CD8-positive, alpha-beta memory T cell (primary cell): ENCODE measurements around the gene CLTA. TPM values are rescaled to one million over a fixed set of nuclear protein-coding genes. Genes with fewer than 3 reads are reported as not detected.

Experiments
- CTCF ChIA-PET: fragments of 350-600 bp; sonication (Branson Sonifier 250); formaldehyde crosslinking; loops from one replicate; lab custom pipeline; 2021; ENCODE audit warnings: antibody characterized with exemption; lab: Charles Lee
- POLR2A ChIA-PET: fragments of 350-600 bp; sonication (Branson Sonifier 250); formaldehyde crosslinking; loops from one replicate; lab custom pipeline; 2021; ENCODE audit warnings: antibody characterized with exemption; lab: Charles Lee
- DNase-seq, 5 donors: peaks; one replicate each; pipeline versions ENCODE4 v3.0.0 to v3.0.0-alpha.2; 2020 to 2022; ENCODE audit warnings: mixed read lengths in 1 of 5
- H3K27ac ChIP-seq: one replicate; pipeline ENCODE4 v1.7.0; 2013; ENCODE audit warnings: low read depth, mild to moderate bottlenecking, low read length, moderate library complexity
- H3K27me3 ChIP-seq: 2 replicates; pipeline ENCODE4 v1.7.0; 2013; ENCODE audit warnings: low read length, mild to moderate bottlenecking; ENCODE audit not compliant: insufficient read depth, poor library complexity, severe bottlenecking
- H3K36me3 ChIP-seq: 2 replicates; pipeline ENCODE4 v1.7.0; 2013; ENCODE audit warnings: mild to moderate bottlenecking, low read length, moderate library complexity; ENCODE audit not compliant: insufficient read depth
- H3K4me1 ChIP-seq: 2 replicates; pipeline ENCODE4 v1.7.0; 2013; ENCODE audit warnings: mild to moderate bottlenecking, low read length, moderate library complexity; ENCODE audit not compliant: insufficient read depth
- H3K4me3 ChIP-seq: 2 replicates; pipeline ENCODE4 v1.7.0; 2013; ENCODE audit warnings: mild to moderate bottlenecking, low read length
- H3K9me3 ChIP-seq: 2 replicates; pipeline ENCODE4 v1.7.0; 2013; ENCODE audit warnings: mild to moderate bottlenecking, low read length
- H3K27ac Mint-ChIP-seq, 8 donors: one replicate each; pipeline ENCODE4 v1.8.0; 2020 to 2021; ENCODE audit warnings: mixed read lengths in 8 of 8, mild to moderate bottlenecking in 6 of 8, inconsistent platforms in 3 of 8, moderate library complexity in 3 of 8
- H3K27me3 Mint-ChIP-seq, 2 donors: one replicate each; pipeline ENCODE4 v1.8.0; 2020 to 2021; ENCODE audit warnings: mixed read lengths in 2 of 2, mild to moderate bottlenecking in 1 of 2, moderate library complexity in 1 of 2
- H3K36me3 Mint-ChIP-seq, 3 donors: one replicate each; pipeline ENCODE4 v1.8.0; 2020 to 2021; ENCODE audit warnings: mixed read lengths in 3 of 3, inconsistent platforms in 1 of 3, mild to moderate bottlenecking in 1 of 3
- H3K4me1 Mint-ChIP-seq, 3 donors: one replicate each; pipeline ENCODE4 v1.8.0; 2020 to 2021; ENCODE audit warnings: mixed read lengths in 3 of 3, inconsistent platforms in 1 of 3, mild to moderate bottlenecking in 1 of 3
- H3K4me3 Mint-ChIP-seq, 7 donors: one replicate each; pipeline ENCODE4 v1.8.0; 2020 to 2021; ENCODE audit warnings: mixed read lengths in 7 of 7, mild to moderate bottlenecking in 6 of 7, moderate library complexity in 4 of 7, inconsistent platforms in 2 of 7
- H3K9me3 Mint-ChIP-seq, 5 donors: one replicate each; pipeline ENCODE4 v1.8.0; 2020 to 2022; ENCODE audit warnings: mixed read lengths in 5 of 5, mild to moderate bottlenecking in 3 of 5, moderate library complexity in 2 of 5, inconsistent platforms in 1 of 5
- polyA plus RNA-seq: library from polyadenylated mRNA; unstranded; fragments of 300-500 nt; fragmentation: Illumina TruSeq; gene quantifications from one replicate; pipeline ENCODE4 v1.2.3, GENCODE V29; 2021
- total RNA-seq, 2 experiments: library from RNA; stranded (reverse); gene quantifications; one replicate each; pipeline ENCODE4 v1.2.3, GENCODE V29; 2021

CLTA gene
- total and polyA plus RNA-seq, 3 experiments from 2014 or later, result 77.6 to 186 (median 185) TPM

DNA sequence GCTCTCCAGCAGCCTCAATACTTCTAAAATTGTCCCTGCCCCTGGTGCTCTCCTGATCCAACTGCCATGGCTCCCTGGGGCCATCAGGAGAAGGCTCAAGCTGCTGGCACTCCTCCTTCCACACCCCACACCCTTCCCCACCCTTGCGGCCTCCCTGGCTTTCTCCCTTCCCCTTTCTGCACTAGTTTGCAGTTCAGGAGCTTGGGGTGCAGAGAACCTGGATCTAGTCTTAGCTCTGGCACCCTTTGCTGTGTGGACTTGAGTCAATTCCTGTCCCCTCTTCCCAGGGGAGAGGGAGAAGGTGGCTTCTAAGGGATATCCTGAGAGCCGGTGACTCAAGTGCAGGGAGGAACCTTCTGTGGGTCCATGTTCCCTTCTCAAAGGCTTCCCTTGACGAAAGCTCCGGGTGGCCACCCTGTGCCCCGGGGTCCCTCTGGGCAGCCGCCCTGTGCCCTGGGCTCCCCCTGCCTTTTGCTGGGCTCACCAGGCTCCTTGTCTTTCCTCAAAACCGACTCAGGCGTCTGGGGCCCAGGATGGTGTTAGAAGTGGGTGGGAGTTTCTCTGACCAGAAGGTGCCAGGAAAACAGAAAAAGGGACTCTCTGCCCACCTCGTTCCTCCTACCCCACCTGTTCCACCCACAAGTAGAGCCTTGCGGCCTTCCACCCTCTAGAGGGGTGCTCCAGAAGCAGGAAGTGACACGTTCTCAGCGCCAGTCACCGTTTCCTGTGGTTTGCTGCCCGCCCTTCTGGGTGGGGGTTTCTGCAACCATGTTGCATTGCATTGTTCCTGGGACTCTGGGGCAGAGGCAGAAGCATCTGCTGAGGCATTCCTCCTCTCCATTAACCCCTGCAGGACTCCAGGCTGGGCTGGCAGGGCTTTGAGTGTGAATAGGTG lies 39.2 kb upstream of the CLTA start:
- peaks cover 68 to 79% (median 68%) of the 10 kb centered on the region in 3 donors for H3K4me1 Mint-ChIP-seq
- peak overlapping the region; percentile 71 to 90 (median 88) for H3K4me3 Mint-ChIP-seq
- no peaks in the 10 kb centered on the region for H3K9me3 ChIP-seq

DNA sequence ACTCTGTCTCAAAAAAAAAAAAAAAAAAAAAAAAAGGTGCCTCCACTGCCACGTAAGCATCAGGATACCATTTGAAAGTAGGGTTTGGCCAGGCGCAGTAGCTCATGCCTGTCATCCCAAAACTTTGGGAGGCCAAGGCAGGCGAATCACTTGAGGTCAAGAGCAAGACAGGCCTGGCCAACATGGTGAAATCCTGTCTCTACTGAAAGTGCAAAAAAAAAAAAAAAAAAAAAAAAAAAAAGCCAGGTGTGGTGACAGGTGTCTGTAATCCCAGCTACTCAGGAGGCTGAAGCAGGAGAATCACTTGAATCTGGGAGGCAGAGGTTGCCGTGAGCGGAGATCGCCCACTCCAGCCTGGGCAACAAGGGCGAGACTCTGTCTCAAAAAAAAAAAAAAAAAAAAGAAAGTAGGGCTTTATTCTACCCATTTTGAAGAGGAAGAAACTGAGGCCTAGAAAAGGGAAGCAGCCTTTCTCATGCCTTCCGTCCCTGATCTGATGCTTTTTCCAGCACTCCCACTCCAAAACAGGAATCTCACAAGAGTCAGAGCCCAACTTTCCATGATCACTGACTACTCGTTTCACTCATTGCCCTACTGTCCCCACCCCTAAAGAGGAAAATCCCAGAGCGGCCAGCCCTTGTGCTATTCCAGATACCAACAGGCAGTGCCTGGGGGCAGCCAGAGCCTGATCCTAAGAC lies 37.8 kb upstream of the CLTA start:
- Mint-ChIP-seq H3K27me3 (no peaks in the 10 kb centered on the region), H3K27ac (peak overlapping the region in 7 of 8 donors; percentile 46 to 99 (median 97)), H3K4me3 (peak overlapping the region in 6 of 7 donors; percentile 41 to 90 (median 49)), H3K9me3 (no peaks in the 10 kb centered on the region), H3K36me3 (peaks cover 11 to 28% (median 16%) of the 10 kb centered on the region in 3 donors), H3K4me1 (peaks cover 57 to 66% (median 57%) of the 10 kb centered on the region in 3 donors)
- H3K36me3 ChIP-seq, result no peaks in the 10 kb centered on the region
- peak in 1 of 5 donors; percentile 31 for DNase-seq
- no peaks in the 10 kb centered on the region for H3K9me3 ChIP-seq
- no peak overlapping the region for H3K4me3 ChIP-seq
- H3K27me3 ChIP-seq, result no peaks in the 10 kb centered on the region
- H3K27ac ChIP-seq, result no peak overlapping the region
- peaks cover 61% of the 10 kb centered on the region for H3K4me1 ChIP-seq
- ChIA-PET POLR2A (interaction anchor here (0.6 to 1.2 kb wide), 5 partner anchors 11 to 202 kb away, joined by 3 to 12 read pairs (median 6); partner anchors contain the start of genes CLTA and GLIPR2), CTCF (interaction anchor here (1.2 to 8.7 kb wide), 5 partner anchors 9 to 50 kb away, joined by 3 to 58 read pairs (median 7); partner anchors contain the start of gene CLTA)

More for the DNA sequence above, 39.2 kb upstream of the CLTA start:
- Mint-ChIP-seq H3K36me3 (peaks cover 10 to 33% (median 19%) of the 10 kb centered on the region in 3 donors), H3K9me3 (no peaks in the 10 kb centered on the region), H3K27me3 (no peaks in the 10 kb centered on the region), H3K27ac (peak overlapping the region; percentile 94 to 99 (median 99))
- Histone ChIP-seq H3K4me1 (peaks cover 74% of the 10 kb centered on the region), H3K4me3 (peak overlapping the region; percentile 72), H3K27me3 (no peaks in the 10 kb centered on the region), H3K36me3 (no peaks in the 10 kb centered on the region), H3K27ac (peak overlapping the region; percentile 74)
- ChIA-PET POLR2A (interaction anchor here (0.6 to 1.2 kb wide), 3 partner anchors 15 to 203 kb away, joined by 4 to 12 read pairs (median 7); partner anchors contain the start of gene GLIPR2), CTCF (interaction anchor here (1.1 to 8.7 kb wide), 8 partner anchors 8 to 49 kb away, joined by 3 to 58 read pairs (median 6); partner anchors contain the start of genes CLTA and GLIPR2)
- DNase-seq, result peak; percentile 81 to 95 (median 90)

DNA sequence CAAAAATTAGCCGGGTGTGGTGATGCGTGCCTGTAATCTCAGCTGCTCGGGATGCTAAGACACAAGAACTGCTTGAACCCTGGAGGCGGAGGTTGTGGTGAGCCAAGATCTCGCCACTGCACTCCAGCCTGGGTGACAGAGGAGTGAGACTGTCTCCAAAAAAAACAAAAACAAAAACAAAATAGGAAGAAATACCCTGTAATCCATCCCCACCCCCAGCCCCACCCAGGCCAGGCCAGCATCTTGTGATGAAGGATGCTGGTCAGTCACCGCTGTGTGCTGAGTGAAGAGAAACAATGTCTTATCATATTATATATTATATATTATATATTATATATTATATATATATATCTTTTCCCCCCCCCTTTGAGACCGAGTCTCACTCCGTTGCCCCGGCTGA lies 37.0 kb upstream of the CLTA start:
- H3K9me3 Mint-ChIP-seq, result no peaks in the 10 kb centered on the region
- peak overlapping the region; percentile 32 to 99 (median 90) for H3K27ac Mint-ChIP-seq
- H3K4me1 Mint-ChIP-seq, result peaks cover 53 to 58% (median 53%) of the 10 kb centered on the region in 3 donors
- H3K4me1 ChIP-seq, result peaks cover 53% of the 10 kb centered on the region
- no peaks in the 10 kb centered on the region for H3K27me3 Mint-ChIP-seq
- H3K27ac ChIP-seq, result no peak overlapping the region
- no peaks in the 10 kb centered on the region for H3K36me3 ChIP-seq
- peak overlapping the region in 1 of 7 donors; percentile 12 for H3K4me3 Mint-ChIP-seq
- H3K27me3 ChIP-seq, result no peaks in the 10 kb centered on the region
- no peaks in the 10 kb centered on the region for H3K9me3 ChIP-seq
- peak in 1 of 5 donors; percentile 26 for DNase-seq
- ChIA-PET POLR2A (no interaction called here), CTCF (interaction anchor here (5.5 to 8.7 kb wide), 2 partner anchors 13 to 51 kb away, joined by 26 to 58 read pairs; no protein-coding TSS in a partner anchor)
- H3K4me3 ChIP-seq, result no peak overlapping the region
- peaks cover 16 to 36% (median 20%) of the 10 kb centered on the region in 3 donors for H3K36me3 Mint-ChIP-seq

DNA sequence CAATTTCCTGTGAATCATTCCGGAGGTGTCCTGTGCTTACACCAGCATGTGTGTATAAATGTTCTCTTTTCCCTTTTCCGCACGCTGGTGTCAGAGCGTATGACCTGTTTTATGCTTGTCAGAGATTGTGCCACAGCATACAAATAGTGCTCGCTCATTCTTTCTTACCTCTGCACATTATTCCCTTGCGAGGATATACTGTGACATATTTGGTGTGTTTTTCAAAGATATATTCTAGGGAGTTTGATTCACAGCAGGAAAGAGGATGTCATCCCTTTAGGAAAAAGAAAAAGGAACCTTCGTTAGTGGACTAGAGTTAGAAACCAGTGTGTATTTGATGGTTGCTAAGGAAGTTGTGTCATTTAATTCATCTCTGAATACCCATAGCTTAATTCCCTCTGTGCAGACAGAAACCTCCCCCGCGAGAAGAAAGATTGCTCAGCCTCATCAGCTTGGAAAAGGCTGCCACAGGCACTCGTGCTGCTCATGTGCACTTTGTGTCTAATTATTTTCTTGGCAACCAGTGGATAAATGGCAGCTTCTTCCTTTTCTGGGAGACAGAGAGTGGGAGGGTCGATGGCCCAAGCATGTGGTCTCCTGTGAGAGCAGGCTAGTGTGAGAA lies 36.3 kb upstream of the CLTA start:
- CTCF ChIA-PET, result interaction anchor here (1.2 to 8.7 kb wide), 3 partner anchors 12 to 52 kb away, joined by 4 to 58 read pairs (median 26); partner anchors contain the start of gene CLTA
- POLR2A ChIA-PET, result interaction anchor here (0.6 kb wide), 1 partner anchor 90 kb away, joined by 7 read pairs; no protein-coding TSS in a partner anchor
- Mint-ChIP-seq H3K36me3 (peaks cover 20 to 42% (median 20%) of the 10 kb centered on the region in 3 donors), H3K27ac (peak overlapping the region; percentile 52 to 97 (median 85)), H3K4me3 (peak overlapping the region in 2 of 7 donors; percentile 8 to 40), H3K9me3 (no peaks in the 10 kb centered on the region), H3K4me1 (peaks cover 48 to 52% (median 49%) of the 10 kb centered on the region in 3 donors), H3K27me3 (no peaks in the 10 kb centered on the region)
- no peak overlapping the region for H3K4me3 ChIP-seq
- no peaks in the 10 kb centered on the region for H3K27me3 ChIP-seq
- H3K36me3 ChIP-seq, result no peaks in the 10 kb centered on the region
- H3K9me3 ChIP-seq, result no peaks in the 10 kb centered on the region
- DNase-seq, result peak in 1 of 5 donors; percentile 23
- H3K27ac ChIP-seq, result no peak overlapping the region
- H3K4me1 ChIP-seq, result peaks cover 46% of the 10 kb centered on the region

DNA sequence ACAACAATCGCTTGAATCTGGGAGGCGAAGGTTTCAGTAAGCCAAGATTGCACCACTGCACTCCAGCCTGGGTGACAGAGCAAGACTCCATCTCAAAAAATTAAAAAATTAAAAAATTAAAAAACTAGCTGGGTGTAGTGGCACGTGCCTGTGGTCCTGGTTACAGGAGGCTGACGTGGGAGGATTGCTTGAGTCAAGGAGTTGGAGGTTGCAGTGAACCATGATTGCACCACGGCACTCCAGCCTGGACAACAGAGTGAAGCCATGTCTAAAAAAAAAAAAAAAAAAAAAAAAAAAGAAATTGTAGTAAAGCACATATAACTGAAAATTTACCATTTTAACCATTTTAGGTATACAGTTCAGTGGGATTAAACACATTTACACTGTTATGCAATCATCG lies 34.6 kb upstream of the CLTA start:
- no peak overlapping the region for H3K4me3 Mint-ChIP-seq
- POLR2A ChIA-PET, result no interaction called here
- CTCF ChIA-PET, result interaction anchor here (5.5 to 8.7 kb wide), 2 partner anchors 11 to 54 kb away, joined by 26 to 58 read pairs; no protein-coding TSS in a partner anchor
- Histone ChIP-seq H3K27ac (no peak overlapping the region), H3K27me3 (no peaks in the 10 kb centered on the region), H3K9me3 (no peaks in the 10 kb centered on the region), H3K4me3 (no peak overlapping the region), H3K4me1 (peaks cover 30% of the 10 kb centered on the region), H3K36me3 (no peaks in the 10 kb centered on the region)
- H3K36me3 Mint-ChIP-seq, result peaks cover 17 to 46% (median 24%) of the 10 kb centered on the region in 3 donors
- H3K9me3 Mint-ChIP-seq, result no peaks in the 10 kb centered on the region
- H3K27me3 Mint-ChIP-seq, result no peaks in the 10 kb centered on the region
- H3K4me1 Mint-ChIP-seq, result peaks cover 35 to 38% (median 36%) of the 10 kb centered on the region in 3 donors
- no peak overlapping the region for H3K27ac Mint-ChIP-seq
- DNase-seq, result peak in 1 of 5 donors; percentile 30

DNA sequence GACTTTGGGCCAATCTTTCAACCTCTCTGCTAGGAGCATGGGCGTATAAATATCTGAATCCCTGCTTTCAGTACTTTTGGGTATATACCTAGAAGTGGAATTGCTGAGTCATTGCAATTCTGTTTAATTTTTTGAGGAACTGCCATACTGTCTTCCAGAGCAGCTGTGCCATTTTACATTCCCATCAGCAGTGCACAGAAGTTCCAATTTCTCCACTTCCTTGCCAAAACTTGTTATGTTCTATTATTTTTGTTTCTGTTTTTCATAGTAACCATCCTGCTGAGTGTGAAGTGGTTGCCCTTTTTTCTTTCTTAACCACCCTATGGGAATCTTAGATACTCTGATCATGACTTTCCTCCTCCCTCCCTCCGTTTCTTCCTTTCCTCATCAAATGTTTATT lies 32.6 kb upstream of the CLTA start:
- DNase-seq, result no peak
- H3K27ac Mint-ChIP-seq, result peak overlapping the region in 3 of 8 donors; percentile 12 to 23 (median 14)
- ChIA-PET CTCF (interaction anchor here (0.8 to 8.7 kb wide), 3 partner anchors 9 to 56 kb away, joined by 3 to 58 read pairs (median 5); no protein-coding TSS in a partner anchor), POLR2A (no interaction called here)
- Histone ChIP-seq H3K36me3 (no peaks in the 10 kb centered on the region), H3K27me3 (no peaks in the 10 kb centered on the region), H3K4me3 (no peak overlapping the region), H3K27ac (no peak overlapping the region), H3K4me1 (peaks cover 10% of the 10 kb centered on the region), H3K9me3 (no peaks in the 10 kb centered on the region)
- H3K36me3 Mint-ChIP-seq, result peaks cover 9 to 60% (median 23%) of the 10 kb centered on the region in 3 donors
- no peaks in the 10 kb centered on the region for H3K9me3 Mint-ChIP-seq
- H3K4me3 Mint-ChIP-seq, result no peak overlapping the region
- H3K27me3 Mint-ChIP-seq, result peaks cover 0 to 2% of the 10 kb centered on the region in 2 donors
- H3K4me1 Mint-ChIP-seq, result peaks cover 17 to 26% (median 22%) of the 10 kb centered on the region in 3 donors

DNA sequence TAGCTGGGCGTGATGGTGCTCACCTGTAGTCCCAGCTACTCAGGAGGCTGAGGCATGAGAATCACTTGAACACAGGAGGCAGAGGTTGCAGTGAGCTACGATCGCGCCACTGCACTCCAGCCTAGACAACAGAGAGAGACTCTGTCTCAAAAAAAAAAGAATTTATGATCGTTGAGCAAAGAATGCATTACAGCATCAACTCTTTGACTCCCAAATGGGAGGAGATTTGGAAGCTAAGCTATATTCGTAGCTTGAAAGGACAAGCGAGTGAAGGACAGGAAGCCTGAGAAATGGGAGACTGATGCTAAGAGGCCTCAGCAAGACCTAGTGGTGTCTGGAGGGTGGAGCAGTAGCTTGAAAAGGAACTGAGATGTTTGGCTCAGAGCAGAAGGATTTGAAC lies 31.8 kb upstream of the CLTA start:
- Mint-ChIP-seq H3K36me3 (peaks cover 9 to 57% (median 23%) of the 10 kb centered on the region in 3 donors), H3K27ac (peak overlapping the region in 4 of 8 donors; percentile 12 to 95 (median 50)), H3K9me3 (no peaks in the 10 kb centered on the region), H3K4me1 (peaks cover 10 to 20% (median 15%) of the 10 kb centered on the region in 3 donors), H3K4me3 (no peak overlapping the region), H3K27me3 (peaks cover 0 to 2% of the 10 kb centered on the region in 2 donors)
- Histone ChIP-seq H3K4me3 (no peak overlapping the region), H3K36me3 (no peaks in the 10 kb centered on the region), H3K4me1 (peaks cover 7% of the 10 kb centered on the region), H3K9me3 (no peaks in the 10 kb centered on the region), H3K27ac (no peak overlapping the region), H3K27me3 (no peaks in the 10 kb centered on the region)
- POLR2A ChIA-PET, result interaction anchor here (0.6 kb wide), 1 partner anchor 43 kb away, joined by 9 read pairs; no protein-coding TSS in a partner anchor
- DNase-seq, result no peak
- CTCF ChIA-PET, result interaction anchor here (2.1 to 8.7 kb wide), 2 partner anchors 8 to 56 kb away, joined by 9 to 58 read pairs; no protein-coding TSS in a partner anchor
